MM.1S (cell line): ENCODE results near the gene STAU1.

Source experiments
- DNase-seq: peaks from one replicate; pipeline ENCODE4 v3.0.0-alpha.2; 2015
- H2AFZ ChIP-seq: fragments of 300-600 bp; sonication (generic); 2 replicates; pipeline ENCODE4 v1.6.0; 2016; ENCODE audit warnings: antibody characterized with exemption, low read length
- H3F3A ChIP-seq: fragments of 300-600 bp; sonication (generic); 2 replicates; pipeline ENCODE4 v1.6.1; 2016; ENCODE audit warnings: mild to moderate bottlenecking, antibody characterized with exemption, low read length, moderate library complexity, mixed read lengths; ENCODE audit not compliant: insufficient read depth
- H3K27ac ChIP-seq: fragments of 300-600 bp; sonication (generic); 2 replicates; pipeline ENCODE4 v1.5.1; 2016; ENCODE audit warnings: mild to moderate bottlenecking, low read length
- H3K27me3 ChIP-seq: fragments of 300-600 bp; sonication (generic); replicated peaks from 2 replicates; pipeline ENCODE4 v1.6.0; 2016; ENCODE audit warnings: low read length; ENCODE audit not compliant: insufficient read depth
- H3K36me3 ChIP-seq: fragments of 300-600 bp; sonication (generic); replicated peaks from 2 replicates; pipeline ENCODE4 v1.6.1; 2016; ENCODE audit warnings: mild to moderate bottlenecking, low read length, mixed read lengths; ENCODE audit not compliant: insufficient read depth
- H3K4me1 ChIP-seq: fragments of 300-600 bp; sonication (generic); 2 replicates; pipeline ENCODE4 v1.6.1; 2016; ENCODE audit warnings: low read length, mixed read lengths
- H3K4me2 ChIP-seq: fragments of 300-600 bp; sonication (generic); 2 replicates; pipeline ENCODE4 v1.6.0; 2016; ENCODE audit warnings: low read depth, low read length
- H3K4me3 ChIP-seq: fragments of 300-600 bp; sonication (generic); 2 replicates; pipeline ENCODE4 v1.5.1; 2016; ENCODE audit warnings: low read length, mixed read lengths
- H3K79me2 ChIP-seq: fragments of 300-600 bp; sonication (generic); 2 replicates; pipeline ENCODE4 v1.6.1; 2016; ENCODE audit warnings: mixed run types, low read length, mixed read lengths
- H3K9ac ChIP-seq: fragments of 300-600 bp; sonication (generic); 2 replicates; pipeline ENCODE4 v1.6.1; 2016; ENCODE audit warnings: low read length, mixed read lengths
- H3K9me2 ChIP-seq: fragments of 300-600 bp; sonication (generic); replicated peaks from 2 replicates; pipeline ENCODE4 v1.6.1; 2016; ENCODE audit warnings: mild to moderate bottlenecking, low read length, mixed read lengths; ENCODE audit not compliant: insufficient read depth
- H3K9me3 ChIP-seq: fragments of 300-600 bp; sonication (generic); replicated peaks from 2 replicates; pipeline ENCODE4 v1.6.1; 2016; ENCODE audit warnings: mild to moderate bottlenecking, low read length, mixed read lengths; ENCODE audit not compliant: insufficient read depth
- H4K20me1 ChIP-seq: fragments of 300-600 bp; sonication (generic); 2 replicates; pipeline ENCODE4 v1.6.1; 2016; ENCODE audit warnings: mild to moderate bottlenecking, low read length, moderate library complexity, mixed read lengths; ENCODE audit not compliant: insufficient read depth
- CTCF ChIP-seq: fragments of 300-600 bp; sonication (generic); IDR thresholded peaks from 2 replicates; pipeline ENCODE4 v1.5.1; 2016; ENCODE audit warnings: antibody characterized with exemption, low read length, mixed read lengths
- EZH2 ChIP-seq: fragments of 300-600 bp; sonication (generic); optimal IDR thresholded peaks from 2 replicates; pipeline ENCODE3; 2017; ENCODE audit warnings: low read depth, mild to moderate bottlenecking, antibody characterized with exemption, low read length, mixed read lengths
- EZH2phosphoT487 ChIP-seq: fragments of 300-600 bp; sonication (generic); IDR thresholded peaks from 2 replicates; pipeline ENCODE4 v1.6.1; 2018; ENCODE audit warnings: antibody characterized with exemption, low read length

STAU1 gene

DNA sequence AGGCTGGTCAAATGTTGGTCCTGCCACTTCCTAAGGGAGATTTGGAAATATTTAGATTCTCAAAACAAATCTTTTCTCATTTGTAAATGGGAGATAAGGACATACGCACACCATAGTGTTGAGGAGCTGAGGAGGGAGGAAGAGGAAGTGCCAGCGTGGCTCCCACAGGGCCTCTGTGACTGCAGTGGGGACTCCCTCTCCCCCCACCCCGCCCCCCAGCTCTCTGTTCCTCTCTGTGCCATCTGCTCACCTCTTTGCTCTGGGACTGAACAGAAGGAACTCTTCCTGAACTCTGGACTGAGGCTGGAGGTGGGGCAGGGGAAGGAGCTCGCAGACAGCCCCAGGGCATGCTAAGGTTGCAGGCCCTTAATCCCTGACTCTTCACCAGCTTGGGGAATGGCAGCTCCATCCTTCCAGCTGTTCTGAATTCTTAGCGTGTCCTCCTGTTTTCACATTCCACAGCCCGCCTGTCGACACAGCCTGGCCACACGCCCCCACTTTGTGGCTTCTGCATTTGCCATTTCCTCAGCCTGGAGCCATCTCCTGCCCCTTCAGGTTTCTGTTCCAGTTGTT, 42.5 kb upstream of the STAU1 start:
- H3K27ac ChIP-seq = no peak overlapping the region
- H3F3A ChIP-seq = no peaks in the 10 kb centered on the region
- H3K4me2 ChIP-seq = no peak overlapping the region
- H2AFZ ChIP-seq = no peak overlapping the region
- no peaks in the 10 kb centered on the region for H3K9me3 ChIP-seq
- DNase-seq = no peak
- no peak overlapping the region for H3K9ac ChIP-seq
- no peaks in the 10 kb centered on the region for H3K79me2 ChIP-seq
- H3K9me2 ChIP-seq = no peaks in the 10 kb centered on the region
- no peaks in the 10 kb centered on the region for H3K4me1 ChIP-seq
- no peak overlapping the region for H3K4me3 ChIP-seq
- H3K36me3 ChIP-seq = 0 out of 2 replicates have a peak, but pooled peaks cover 7% of the 10 kb centered on the region
- TF ChIP-seq CTCF = no peak
- no peak for TF ChIP-seq EZH2
- TF ChIP-seq EZH2phosphoT487 = no peak
- H4K20me1 ChIP-seq = no peaks in the 10 kb centered on the region
- no peaks in the 10 kb centered on the region for H3K27me3 ChIP-seq

DNA sequence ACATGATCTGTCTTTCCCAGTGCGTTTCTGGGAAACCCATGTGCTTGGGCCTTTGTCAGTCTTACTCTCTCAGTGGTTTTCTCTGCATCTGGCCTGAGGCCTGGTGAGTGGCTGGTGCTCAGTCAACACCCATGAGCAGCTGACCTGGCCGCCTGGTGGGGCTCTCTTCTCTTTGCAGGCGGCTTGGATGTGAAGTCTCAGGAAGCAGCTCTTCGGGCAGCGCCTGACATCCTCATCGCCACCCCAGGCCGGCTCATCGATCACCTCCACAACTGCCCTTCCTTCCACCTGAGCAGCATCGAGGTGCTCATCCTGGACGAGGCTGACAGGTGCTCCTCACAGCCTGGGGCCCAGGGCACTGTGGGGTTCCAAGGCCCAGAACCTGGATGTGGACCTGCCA, 41.9 kb upstream of the STAU1 start:
- H3K9ac ChIP-seq = no peak overlapping the region
- H3K27ac ChIP-seq = no peak overlapping the region
- H3K36me3 ChIP-seq = 0 out of 2 replicates have a peak, but pooled peaks cover 7% of the 10 kb centered on the region
- no peak overlapping the region for H3K4me2 ChIP-seq
- no peaks in the 10 kb centered on the region for H3K9me3 ChIP-seq
- H3K4me3 ChIP-seq = no peak overlapping the region
- DNase-seq = no peak
- H3K4me1 ChIP-seq = no peaks in the 10 kb centered on the region
- H2AFZ ChIP-seq = no peak overlapping the region
- H3K27me3 ChIP-seq = no peaks in the 10 kb centered on the region
- no peaks in the 10 kb centered on the region for H3K79me2 ChIP-seq
- no peaks in the 10 kb centered on the region for H3F3A ChIP-seq
- no peaks in the 10 kb centered on the region for H3K9me2 ChIP-seq
- H4K20me1 ChIP-seq = no peaks in the 10 kb centered on the region
- TF ChIP-seq EZH2 (no peak), EZH2phosphoT487 (no peak), CTCF (no peak)

DNA sequence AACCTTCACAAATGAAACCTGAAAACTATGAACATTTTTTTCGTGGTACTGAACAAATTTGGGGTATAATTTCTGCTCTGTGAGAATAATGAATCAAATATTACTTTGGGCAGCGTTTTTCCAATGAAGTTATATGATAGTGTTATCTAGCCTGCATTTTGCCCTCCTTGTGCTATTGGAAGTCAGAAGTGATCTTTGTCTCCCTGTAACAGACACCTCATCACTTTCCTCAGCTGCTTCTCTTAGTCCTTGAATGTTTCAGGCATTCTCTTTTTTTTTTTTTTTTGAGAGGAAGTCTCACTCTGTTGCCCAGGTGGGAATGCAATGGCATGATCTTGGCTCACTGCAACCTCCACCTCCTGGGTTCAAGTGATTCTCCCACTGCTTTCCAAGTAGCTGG, 41.2 kb upstream of the STAU1 start:
- no peak for DNase-seq
- Histone ChIP-seq H3K36me3 (0 out of 2 replicates have a peak, but pooled peaks cover 12% of the 10 kb centered on the region), H2AFZ (no peak overlapping the region), H3K9me2 (no peaks in the 10 kb centered on the region), H3K79me2 (no peaks in the 10 kb centered on the region), H3K4me1 (no peaks in the 10 kb centered on the region), H3K4me3 (no peak overlapping the region), H3K9me3 (no peaks in the 10 kb centered on the region), H3K27me3 (no peaks in the 10 kb centered on the region), H4K20me1 (no peaks in the 10 kb centered on the region), H3K9ac (no peak overlapping the region), H3K27ac (no peak overlapping the region), H3F3A (no peaks in the 10 kb centered on the region), H3K4me2 (no peak overlapping the region)
- no peak for TF ChIP-seq EZH2phosphoT487
- no peak for TF ChIP-seq EZH2
- no peak for TF ChIP-seq CTCF
